KOPT-K1 (cell line): Measurements from ENCODE around the gene NOL12.

Experiments
- H3K27ac ChIP-seq: fragments of 200-600 bp; sonication (generic); 2 replicates; pipeline ENCODE4 v1.5.1; 2016; ENCODE audit warnings: antibody characterized with exemption, mild to moderate bottlenecking, low read depth, low read length; ENCODE audit not compliant: poor library complexity, severe bottlenecking
- H3K36me3 ChIP-seq: fragments of 200-600 bp; sonication (generic); 2 replicates; pipeline ENCODE4 v1.5.1; 2017; ENCODE audit warnings: antibody characterized with exemption, mild to moderate bottlenecking, low read length, moderate library complexity; ENCODE audit not compliant: insufficient read depth
- H3K9me3 ChIP-seq: fragments of 200-600 bp; sonication (generic); 2 replicates; pipeline ENCODE4 v1.5.1; 2017; ENCODE audit warnings: antibody characterized with exemption, low read length, mild to moderate bottlenecking; ENCODE audit not compliant: insufficient read depth, poor library complexity, severe bottlenecking

NOL12 gene

GRCh38 chr22:37734402-37734700 is 48.2 kb downstream of the NOL12 start:
- Histone ChIP-seq H3K36me3 (no peaks in the 10 kb centered on the region), H3K27ac (no peak overlapping the region), H3K9me3 (no peaks in the 10 kb centered on the region)

- Histone ChIP-seq H3K9me3 (no peaks in the 10 kb centered on the region), H3K36me3 (no peaks in the 10 kb centered on the region), H3K27ac (no peak overlapping the region)
Measured at GRCh38 chr22:37734964-37735451, 48.9 kb downstream of the NOL12 start.

- Histone ChIP-seq H3K9me3 (no peaks in the 10 kb centered on the region), H3K27ac (no peak overlapping the region), H3K36me3 (no peaks in the 10 kb centered on the region)
Measured at GRCh38 chr22:37739035-37739434, 52.9 kb downstream of the NOL12 start.

GRCh38 chr22:37739611-37740049 is 53.5 kb downstream of the NOL12 start:
- Histone ChIP-seq H3K9me3 (no peaks in the 10 kb centered on the region), H3K36me3 (no peaks in the 10 kb centered on the region), H3K27ac (no peak overlapping the region)

GRCh38 chr22:37740455-37741311 is 54.5 kb downstream of the NOL12 start:
- Histone ChIP-seq H3K36me3 (no peaks in the 10 kb centered on the region), H3K9me3 (no peaks in the 10 kb centered on the region), H3K27ac (no peak overlapping the region)

- H3K9me3 ChIP-seq = no peaks in the 10 kb centered on the region
- H3K36me3 ChIP-seq = no peaks in the 10 kb centered on the region
- H3K27ac ChIP-seq = no peak overlapping the region
Measured at GRCh38 chr22:37741312-37741795, 55.2 kb downstream of the NOL12 start.

GRCh38 chr22:37742376-37743171 is 56.4 kb downstream of the NOL12 start:
- Histone ChIP-seq H3K36me3 (no peaks in the 10 kb centered on the region), H3K9me3 (no peaks in the 10 kb centered on the region), H3K27ac (no peak overlapping the region)
